ENCODE measurements around the gene FBXL17. TPM values are rescaled to one million over a fixed set of nuclear protein-coding genes. Genes with fewer than 3 reads are reported as not detected.

The FBXL17 gene
- total RNA-seq, 1 experiment from 2014 or later, result 18.2 TPM

DNA sequence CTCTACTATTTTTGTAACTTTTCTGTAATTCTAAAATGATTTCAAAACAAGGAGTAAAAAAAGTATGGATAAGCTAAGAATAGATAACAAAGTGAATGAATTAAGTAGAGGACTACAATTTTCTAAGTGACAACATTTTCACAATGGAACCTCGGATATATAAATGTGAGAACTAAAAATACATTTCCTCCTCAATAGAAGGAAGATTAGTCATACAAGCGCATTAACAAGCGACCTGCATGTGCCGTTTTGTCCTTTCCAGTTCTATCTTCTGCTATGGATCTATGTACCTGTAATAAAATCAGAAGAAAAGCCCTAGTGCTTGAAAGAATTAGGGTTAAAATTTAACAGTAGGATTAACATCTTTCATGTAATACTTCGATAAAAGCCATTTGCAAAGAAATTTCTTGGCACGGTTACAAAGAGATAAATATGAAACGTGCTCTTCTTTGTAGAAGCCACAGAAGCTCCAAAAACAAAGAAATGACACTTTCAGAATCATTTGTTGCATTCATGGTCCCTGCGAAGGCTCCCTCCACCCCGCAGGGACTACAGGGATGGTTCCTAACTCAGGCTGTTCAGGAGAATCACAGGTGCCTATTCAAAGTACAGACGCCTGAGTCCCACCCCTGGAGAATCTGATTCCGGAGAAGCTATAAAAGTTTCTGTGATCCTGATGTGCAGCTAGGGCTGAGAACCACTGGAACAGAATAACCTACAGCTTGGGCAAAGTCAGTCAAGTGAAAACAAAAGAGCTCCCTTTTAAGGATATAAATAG is 494.5 kb downstream of the FBXL17 start:
- Mint-ChIP-seq H3K36me3 (ENCODE audit: insufficient read depth, unreplicated experiment) (peaks cover 6% of the 10 kb centered on the region), H3K4me3 (ENCODE audit: unreplicated experiment) (no peak overlapping the region), H3K4me1 (ENCODE audit: insufficient read depth, unreplicated experiment) (no peaks in the 10 kb centered on the region), H3K27ac (ENCODE audit: low read depth, unreplicated experiment) (no peak overlapping the region), H3K9me3 (ENCODE audit: unreplicated experiment) (no peaks in the 10 kb centered on the region), H3K27me3 (ENCODE audit: insufficient read depth, unreplicated experiment) (no peaks in the 10 kb centered on the region)
- no peak for TF ChIP-seq CTCF (IDR thresholded peaks at IDR 0.05; ENCODE audit: unreplicated experiment)
- no peak for DNase-seq (ENCODE audit: unreplicated experiment)
- intact Hi-C loops (cut with micrococcal nuclease), result loop anchor here (10.0 kb wide), 1 partner anchor 457 kb away; no protein-coding TSS in a partner anchor
- no TSS peak for BruUV-seq (replicated peaks)
- POLR2A ChIA-PET, result no interaction called here
- CTCF ChIA-PET, result no interaction called here

- DNase-seq (ENCODE audit: unreplicated experiment), result no peak
- peaks cover 6% of the 10 kb centered on the region for H3K36me3 Mint-ChIP-seq (ENCODE audit: insufficient read depth, unreplicated experiment)
- ChIA-PET CTCF (no interaction called here), POLR2A (interaction anchor here (0.7 kb wide), 1 partner anchor 167 kb away, joined by 3 read pairs; no protein-coding TSS in a partner anchor)
- no peak for TF ChIP-seq CTCF (IDR thresholded peaks at IDR 0.05; ENCODE audit: unreplicated experiment)
- no peak overlapping the region for H3K4me3 Mint-ChIP-seq (ENCODE audit: unreplicated experiment)
- intact Hi-C loops (cut with micrococcal nuclease), result loop anchor here (10.0 kb wide), 1 partner anchor 459 kb away; no protein-coding TSS in a partner anchor
- no peaks in the 10 kb centered on the region for H3K27me3 Mint-ChIP-seq (ENCODE audit: insufficient read depth, unreplicated experiment)
- H3K9me3 Mint-ChIP-seq (ENCODE audit: unreplicated experiment), result no peaks in the 10 kb centered on the region
- no peaks in the 10 kb centered on the region for H3K4me1 Mint-ChIP-seq (ENCODE audit: insufficient read depth, unreplicated experiment)
- H3K27ac Mint-ChIP-seq (ENCODE audit: low read depth, unreplicated experiment), result no peak overlapping the region
- BruUV-seq (replicated peaks), result no TSS peak
These were observed 496.3 kb downstream of the FBXL17 start for GRCh38 chr5:107885601-107886000.

- peaks cover 6% of the 10 kb centered on the region for H3K36me3 Mint-ChIP-seq (ENCODE audit: insufficient read depth, unreplicated experiment)
- H3K9me3 Mint-ChIP-seq (ENCODE audit: unreplicated experiment), result no peaks in the 10 kb centered on the region
- H3K4me1 Mint-ChIP-seq (ENCODE audit: insufficient read depth, unreplicated experiment), result no peaks in the 10 kb centered on the region
- no peak for DNase-seq (ENCODE audit: unreplicated experiment)
- TF ChIP-seq CTCF (IDR thresholded peaks at IDR 0.05; ENCODE audit: unreplicated experiment), result no peak
- no peaks in the 10 kb centered on the region for H3K27me3 Mint-ChIP-seq (ENCODE audit: insufficient read depth, unreplicated experiment)
- H3K27ac Mint-ChIP-seq (ENCODE audit: low read depth, unreplicated experiment), result no peak overlapping the region
- intact Hi-C loops (cut with micrococcal nuclease), result loop anchor here (10.0 kb wide), 1 partner anchor 460 kb away; no protein-coding TSS in a partner anchor
- no peak overlapping the region for H3K4me3 Mint-ChIP-seq (ENCODE audit: unreplicated experiment)
- CTCF ChIA-PET, result no interaction called here
- BruUV-seq (replicated peaks), result no TSS peak
- POLR2A ChIA-PET, result no interaction called here
These were observed 497.0 kb downstream of the FBXL17 start for GRCh38 chr5:107884871-107885270.

DNA sequence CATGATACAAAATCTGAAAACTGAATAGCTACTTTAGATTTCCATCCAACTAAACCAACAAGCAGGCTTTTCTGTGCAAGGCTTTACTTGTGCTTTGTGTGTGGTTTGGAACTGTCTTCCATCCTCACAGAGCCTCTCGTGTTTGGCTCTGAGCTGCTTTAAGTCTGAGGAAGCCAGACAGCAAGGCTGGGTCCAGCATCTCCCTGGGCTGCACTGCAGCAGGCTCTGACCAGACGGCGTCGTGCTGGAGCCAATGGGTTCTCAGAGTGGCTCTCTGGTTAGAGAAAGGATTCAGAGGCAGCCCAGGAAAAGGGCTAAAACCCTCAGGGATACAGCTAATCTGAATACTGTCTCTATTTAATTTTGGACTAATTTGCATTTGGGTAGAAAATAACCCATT is 503.2 kb downstream of the FBXL17 start:
- Mint-ChIP-seq H3K4me1 (ENCODE audit: insufficient read depth, unreplicated experiment) (no peaks in the 10 kb centered on the region), H3K36me3 (ENCODE audit: insufficient read depth, unreplicated experiment) (no peaks in the 10 kb centered on the region), H3K27ac (ENCODE audit: low read depth, unreplicated experiment) (no peak overlapping the region), H3K4me3 (ENCODE audit: unreplicated experiment) (no peak overlapping the region), H3K27me3 (ENCODE audit: insufficient read depth, unreplicated experiment) (no peaks in the 10 kb centered on the region), H3K9me3 (ENCODE audit: unreplicated experiment) (no peaks in the 10 kb centered on the region)
- ChIA-PET CTCF (no interaction called here), POLR2A (no interaction called here)
- no TSS peak for BruUV-seq (replicated peaks)
- TF ChIP-seq CTCF (IDR thresholded peaks at IDR 0.05; ENCODE audit: unreplicated experiment), result no peak
- DNase-seq (ENCODE audit: unreplicated experiment), result no peak
- intact Hi-C loops (cut with micrococcal nuclease), result no loop called here
